GM18519 (cell line): ENCODE measurements around the gene FKBP5.
"Not testable (repeated sequence)": the region's sequence is repeated elsewhere in the genome, so short reads cannot be mapped to it uniquely, and the experiment has no call there.

Source experiments
- ATAC-seq: cut with Tn5 transposase; IDR thresholded peaks from one replicate; pipeline ENCODE4 v1.9.1; 2021; ENCODE audit warnings: mild to moderate bottlenecking, moderate library complexity; ENCODE audit not compliant: unreplicated experiment, low FRiP score

FKBP5 gene

GRCh38 chr6:35724471-35724870, 35.8 kb upstream of the FKBP5 start:
- no peak for ATAC-seq

- no peak for ATAC-seq
These were observed 35.3 kb upstream of the FKBP5 start for GRCh38 chr6:35724059-35724458.

- no peak for ATAC-seq
These were observed 34.9 kb upstream of the FKBP5 start for GRCh38 chr6:35723587-35723986.

GRCh38 chr6:35722121-35722761, 33.5 kb upstream of the FKBP5 start:
- no peak for ATAC-seq

- no peak for ATAC-seq
These were observed 31.4 kb upstream of the FKBP5 start for GRCh38 chr6:35719830-35720733.

- no peak for ATAC-seq
These were observed 30.7 kb upstream of the FKBP5 start for GRCh38 chr6:35719404-35719829.

GRCh38 chr6:35718911-35719381, 30.2 kb upstream of the FKBP5 start:
- no peak for ATAC-seq

GRCh38 chr6:35718375-35718736, 29.6 kb upstream of the FKBP5 start:
- no peak for ATAC-seq

GRCh38 chr6:35717449-35718374, 29.0 kb upstream of the FKBP5 start:
- no peak for ATAC-seq

GRCh38 chr6:35716798-35717197, 28.1 kb upstream of the FKBP5 start:
- ATAC-seq, result no peak

- no peak for ATAC-seq
These were observed 24.5 kb upstream of the FKBP5 start for GRCh38 chr6:35713006-35713767.

GRCh38 chr6:35711731-35712130, 23.0 kb upstream of the FKBP5 start:
- no peak for ATAC-seq

- no peak for ATAC-seq
These were observed 21.6 kb upstream of the FKBP5 start for GRCh38 chr6:35710241-35710847.

- no peak for ATAC-seq
These were observed 19.9 kb upstream of the FKBP5 start for GRCh38 chr6:35708585-35708984.

GRCh38 chr6:35707714-35708407, 19.1 kb upstream of the FKBP5 start:
- ATAC-seq, result no peak

GRCh38 chr6:35706468-35706867, 17.8 kb upstream of the FKBP5 start:
- no peak for ATAC-seq

GRCh38 chr6:35703554-35703953, 14.8 kb upstream of the FKBP5 start:
- ATAC-seq, result no peak

- no peak for ATAC-seq
These were observed 10.1 kb upstream of the FKBP5 start for GRCh38 chr6:35698858-35699257.

GRCh38 chr6:35698430-35698829, 9.7 kb upstream of the FKBP5 start:
- ATAC-seq, result not testable (repeated sequence)
